NT2/D1 (cell line): ENCODE data around the gene CSGALNACT2.
"Not testable (repeated sequence)": the region's sequence is repeated elsewhere in the genome, so short reads cannot be mapped to it uniquely, and the experiment has no call there.

Source experiments
- DNase-seq: peaks from one replicate; pipeline ENCODE4 v3.0.0-alpha.2; 2011; ENCODE audit warnings: low read depth, low spot score
- H3K27me3 ChIP-seq: 2 replicates; pipeline ENCODE4 v1.6.0; 2011; ENCODE audit warnings: mild to moderate bottlenecking; ENCODE audit not compliant: insufficient read length, insufficient read depth
- H3K36me3 ChIP-seq: 2 replicates; pipeline ENCODE4 v1.6.1; 2011; ENCODE audit warnings: mild to moderate bottlenecking, low read length, mixed read lengths; ENCODE audit not compliant: insufficient read depth, insufficient read length
- H3K4me1 ChIP-seq: 2 replicates; pipeline ENCODE4 v1.5.1; 2011; ENCODE audit not compliant: insufficient read depth, insufficient read length
- H3K4me3 ChIP-seq: 2 replicates; pipeline ENCODE4 v1.5.1; 2011; ENCODE audit warnings: low read depth; ENCODE audit not compliant: insufficient read length
- H3K9ac ChIP-seq: 2 replicates; pipeline ENCODE4 v1.6.0; 2011; ENCODE audit warnings: low read depth; ENCODE audit not compliant: insufficient read length
- H3K9me3 ChIP-seq: 2 replicates; pipeline ENCODE4 v1.5.1; 2011; ENCODE audit warnings: mild to moderate bottlenecking, low read length; ENCODE audit not compliant: insufficient read depth
- SUZ12 ChIP-seq: IDR thresholded peaks from 2 replicates; pipeline ENCODE4 v1.6.1; 2011; ENCODE audit not compliant: insufficient read length, insufficient read depth; ENCODE audit errors: extremely low read depth
- YY1 ChIP-seq: IDR thresholded peaks from 2 replicates; pipeline ENCODE4 v1.6.1; 2011; ENCODE audit not compliant: insufficient read length, insufficient read depth
- ZNF274 ChIP-seq: IDR thresholded peaks from 2 replicates; pipeline ENCODE4 v1.6.1; 2011; ENCODE audit warnings: mild to moderate bottlenecking, low read depth, low read length

CSGALNACT2 gene

DNA sequence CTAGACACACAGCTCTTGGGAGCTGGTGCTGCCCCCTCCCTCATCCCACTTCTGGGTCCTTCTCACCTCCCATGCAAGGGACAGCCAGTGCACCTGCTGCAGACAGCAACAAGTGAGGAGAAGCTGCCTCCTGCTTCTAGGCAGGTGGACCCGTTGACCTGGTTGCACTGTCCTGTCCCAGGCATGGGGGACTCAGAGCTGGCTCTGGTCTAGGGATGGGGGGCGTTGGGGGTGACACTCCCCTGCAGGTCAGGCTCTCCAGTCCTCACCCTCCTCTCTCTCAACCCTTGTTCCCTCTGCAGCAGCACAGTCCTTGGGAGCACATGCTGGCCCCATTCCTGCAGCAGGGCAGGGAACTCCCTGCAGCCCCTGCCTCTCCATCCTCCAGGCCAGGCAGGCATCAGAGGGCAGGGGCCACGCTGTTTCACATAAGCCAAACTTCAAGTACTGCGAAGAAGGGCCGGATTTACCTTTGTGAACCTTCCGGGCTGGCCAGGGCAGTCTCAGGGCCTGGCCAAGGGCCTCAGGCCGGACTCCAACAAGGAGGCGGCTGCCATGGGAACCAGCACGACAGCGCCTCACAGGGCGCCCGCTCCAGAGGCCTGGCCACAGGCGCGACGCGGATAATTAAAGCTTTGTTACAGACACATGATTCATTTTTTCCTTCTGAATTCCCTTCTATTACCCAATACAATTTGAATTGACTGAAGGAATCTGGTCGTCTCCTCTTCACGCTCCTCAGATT lies 80.1 kb downstream of the CSGALNACT2 start:
- H3K4me1 ChIP-seq, result peaks cover 23% of the 10 kb centered on the region
- DNase-seq, result no peak
- H3K27me3 ChIP-seq, result no peaks in the 10 kb centered on the region
- no peak overlapping the region for H3K9ac ChIP-seq
- TF ChIP-seq ZNF274, result no peak
- no peak for TF ChIP-seq YY1
- no peak for TF ChIP-seq SUZ12
- no peaks in the 10 kb centered on the region for H3K36me3 ChIP-seq
- no peaks in the 10 kb centered on the region for H3K9me3 ChIP-seq
- no peak overlapping the region for H3K4me3 ChIP-seq

- peak overlapping the region; percentile 42 for H3K9ac ChIP-seq
- no peak for TF ChIP-seq ZNF274
- no peak for DNase-seq
- H3K36me3 ChIP-seq, result no peaks in the 10 kb centered on the region
- no peaks in the 10 kb centered on the region for H3K9me3 ChIP-seq
- no peak overlapping the region for H3K4me3 ChIP-seq
- H3K4me1 ChIP-seq, result peaks cover 23% of the 10 kb centered on the region
- H3K27me3 ChIP-seq, result no peaks in the 10 kb centered on the region
These were observed 80.9 kb downstream of the CSGALNACT2 start for GRCh38 chr10:43218951-43219837.

DNA sequence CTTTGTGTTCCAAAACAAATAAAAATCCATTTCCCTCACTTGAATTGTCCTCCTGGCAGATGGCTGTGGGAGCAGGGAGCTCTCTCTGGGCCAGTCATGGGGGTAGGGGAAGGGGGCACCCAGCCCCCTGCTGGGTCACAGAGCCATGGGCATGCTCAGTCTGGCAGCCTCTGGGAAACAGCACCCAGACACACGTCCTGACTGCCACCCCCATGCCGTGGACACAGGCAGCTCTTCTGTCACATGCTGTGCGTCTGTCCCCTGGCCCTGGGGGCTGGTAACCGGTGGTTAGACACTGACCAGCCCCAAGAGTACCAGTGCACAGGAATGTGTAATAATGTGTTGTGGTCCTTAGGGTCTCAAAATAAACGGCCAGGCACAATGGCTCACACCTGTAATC lies 81.6 kb downstream of the CSGALNACT2 start:
- TF ChIP-seq ZNF274 (no peak), SUZ12 (no peak), YY1 (no peak)
- Histone ChIP-seq H3K4me1 (peaks cover 21% of the 10 kb centered on the region), H3K27me3 (no peaks in the 10 kb centered on the region), H3K36me3 (no peaks in the 10 kb centered on the region), H3K9ac (no peak overlapping the region), H3K4me3 (no peak overlapping the region), H3K9me3 (no peaks in the 10 kb centered on the region)
- DNase-seq, result no peak

- peaks cover 18% of the 10 kb centered on the region for H3K4me1 ChIP-seq
- H3K4me3 ChIP-seq, H3K9me3 ChIP-seq, DNase-seq, H3K36me3 ChIP-seq, H3K9ac ChIP-seq, H3K27me3 ChIP-seq: not testable (repeated sequence)
These were observed 82.0 kb downstream of the CSGALNACT2 start for GRCh38 chr10:43220251-43220650.

GRCh38 chr10:43220657-43221418 lies 82.6 kb downstream of the CSGALNACT2 start:
- TF ChIP-seq ZNF274 (no peak), SUZ12 (no peak), YY1 (no peak)
- DNase-seq, result no peak
- H3K27me3 ChIP-seq, result no peaks in the 10 kb centered on the region
- H3K4me3 ChIP-seq, result no peak overlapping the region
- H3K9ac ChIP-seq, result no peak overlapping the region
- no peaks in the 10 kb centered on the region for H3K36me3 ChIP-seq
- H3K9me3 ChIP-seq, result no peaks in the 10 kb centered on the region
- H3K4me1 ChIP-seq, result peaks cover 15% of the 10 kb centered on the region

DNA sequence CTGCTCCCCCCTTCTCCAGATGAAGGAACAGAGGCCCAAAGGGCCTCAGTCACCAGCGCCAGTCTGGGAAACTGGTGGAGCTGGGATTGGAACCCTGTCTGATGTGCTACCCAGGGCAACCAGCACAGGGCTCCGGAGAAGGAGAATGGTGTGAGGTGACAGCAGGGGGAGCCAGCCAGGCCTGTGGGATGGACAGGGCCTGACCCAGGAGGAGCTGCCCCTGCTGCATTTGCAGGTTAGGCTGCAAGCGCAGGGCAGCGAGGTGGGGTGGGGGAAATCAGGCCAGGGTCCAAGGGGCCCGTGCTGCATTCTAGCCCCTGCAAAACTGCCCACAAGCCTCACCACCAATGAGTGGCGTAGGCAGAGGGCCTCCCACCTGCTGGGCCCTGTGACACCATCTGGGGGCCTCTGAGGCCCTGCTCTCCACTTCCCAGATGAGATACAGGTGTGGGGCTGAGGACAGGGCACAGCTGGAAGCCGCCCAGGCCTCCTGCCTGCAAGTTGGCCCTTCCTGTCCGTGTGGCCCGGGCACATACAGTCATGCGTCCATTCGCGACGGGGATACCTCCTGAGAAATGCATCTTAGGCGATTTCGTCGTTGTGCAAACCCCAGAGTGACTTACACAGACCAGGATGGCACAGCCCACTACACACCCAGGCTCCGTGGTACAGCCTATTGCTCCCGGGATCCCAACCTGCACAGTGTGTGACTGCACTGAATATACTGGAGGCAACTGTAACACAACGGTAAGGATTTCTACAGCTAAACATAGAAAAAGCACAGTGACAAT lies 83.4 kb downstream of the CSGALNACT2 start:
- TF ChIP-seq ZNF274 (no peak), SUZ12 (no peak), YY1 (no peak)
- Histone ChIP-seq H3K27me3 (peaks cover 2% of the 10 kb centered on the region), H3K9me3 (no peaks in the 10 kb centered on the region), H3K4me3 (no peak overlapping the region), H3K36me3 (no peaks in the 10 kb centered on the region), H3K4me1 (peaks cover 9% of the 10 kb centered on the region), H3K9ac (no peak overlapping the region)
- peak; percentile 39 for DNase-seq
